HCT116 (cell line): ENCODE data around the gene C5AR2. TPM values are rescaled to one million over a fixed set of nuclear protein-coding genes. Genes with fewer than 3 reads are reported as not detected.
"Not testable (repeated sequence)": the region's sequence is repeated elsewhere in the genome, so short reads cannot be mapped to it uniquely, and the experiment has no call there.

ENCODE experiments used
- ATAC-seq: fragments of 200-7000 bp; cut with Tn5 transposase; 2 replicates; pipeline ENCODE4 v1.9.1; 2020; ENCODE audit warnings: mild to moderate bottlenecking, moderate library complexity
- BruUV-seq: library from RNA; stranded (reverse); fragments of 400-500 nt; replicated peaks from 2 replicates; lab custom pipeline; 2021; lab: Mats Ljungman, UMichigan
- CTCF ChIA-PET: fragments of 300-600 bp; sonication (Branson Sonifier 250); formaldehyde crosslinking; loops from one replicate; lab custom pipeline; 2021; ENCODE audit warnings: antibody characterized with exemption; lab: Charles Lee
- POLR2A ChIA-PET: fragments of 300-600, 350-600 bp; sonication (Branson Sonifier 250); formaldehyde crosslinking; loops from one replicate; lab custom pipeline; 2021; ENCODE audit warnings: antibody characterized with exemption; lab: Charles Lee
- RAD21 ChIA-PET, 2 experiments: fragments of 300-600 bp; sonication (Branson Sonifier 250); formaldehyde crosslinking; loops; one replicate each; lab custom pipeline; 2023; ENCODE audit warnings: low total read pairs in 2 of 2; ENCODE audit not compliant: uncharacterized antibody in 2 of 2, unreplicated experiment in 2 of 2, low non-redundant PET in 1 of 2; lab: Charles Lee
- DNase-seq: peaks from one replicate; pipeline ENCODE4 v3.0.0-alpha.2; 2010; ENCODE audit warnings: low read depth, low spot score
- H2AFZ ChIP-seq: fragments of 200-600 bp; shearing (Covaris generic), sonication (generic); 2 replicates; pipeline ENCODE4 v1.6.1; 2017; ENCODE audit warnings: low read depth, mixed run types, mixed read lengths, antibody characterized with exemption, low read length; ENCODE audit not compliant: poor library complexity, severe bottlenecking
- H3K27ac ChIP-seq: 2 replicates; pipeline ENCODE4 v1.5.1; 2012; ENCODE audit warnings: low read depth, low read length
- H3K27me3 ChIP-seq: fragments of 200-600 bp; sonication (generic); 2 replicates; pipeline ENCODE4 v1.6.1; 2016; ENCODE audit warnings: mixed run types, low read length, mixed read lengths; ENCODE audit not compliant: insufficient read depth
- H3K36me3 ChIP-seq, 2 experiments: fragments of 200-500 bp in 1 of 2; fragments of 200-600 bp in 1 of 2; sonication (Bioruptor generic) in 1 of 2; sonication (generic) in 1 of 2; 2 replicates each; pipeline versions ENCODE4 v1.5.1 to v1.6.1; 2014 to 2016; ENCODE audit warnings: low read length in 2 of 2, inconsistent platforms in 1 of 2, mixed read lengths in 1 of 2, mixed run types in 1 of 2; ENCODE audit not compliant: insufficient read depth in 2 of 2, control insufficient read depth in 1 of 2
- H3K4me1 ChIP-seq, 2 experiments: fragments of 200-600 bp in 1 of 2; sonication (generic) in 1 of 2; 2 replicates each; pipeline versions ENCODE4 v1.5.1 to v1.6.1; 2012 to 2017; ENCODE audit warnings: low read length in 2 of 2, inconsistent platforms in 1 of 2, mild to moderate bottlenecking in 1 of 2, mixed read lengths in 1 of 2, mixed run types in 1 of 2, moderate library complexity in 1 of 2; ENCODE audit not compliant: insufficient read depth in 2 of 2, control insufficient read depth in 1 of 2
- H3K4me2 ChIP-seq: fragments of 200-600 bp; sonication (generic); 2 replicates; pipeline ENCODE4 v1.6.1; 2017; ENCODE audit warnings: mixed run types, low read length, mixed read lengths
- H3K4me3 ChIP-seq, 2 experiments: fragments of 200-600 bp in 1 of 2; sonication (generic) in 1 of 2; replicated peaks in 1 of 2; 2 replicates each; pipeline ENCODE4 v1.5.1; 2011 to 2016; ENCODE audit warnings: low read length in 2 of 2, control low read depth in 1 of 2, low read depth in 1 of 2, mild to moderate bottlenecking in 1 of 2, mixed read lengths in 1 of 2, mixed run types in 1 of 2
- H3K79me2 ChIP-seq: fragments of 200-600 bp; sonication (generic); 2 replicates; pipeline ENCODE4 v1.6.1; 2017; ENCODE audit warnings: mild to moderate bottlenecking, mixed run types, low read length, moderate library complexity, mixed read lengths; ENCODE audit not compliant: insufficient read depth
- H3K9ac ChIP-seq: fragments of 200-600 bp; sonication (generic); 2 replicates; pipeline ENCODE4 v1.6.1; 2016; ENCODE audit warnings: low read length, mixed read lengths
- H3K9me2 ChIP-seq: fragments of 200-600 bp; sonication (generic), shearing (Covaris generic); 2 replicates; pipeline ENCODE4 v1.6.1; 2017; ENCODE audit warnings: mixed run types, mild to moderate bottlenecking, moderate library complexity; ENCODE audit not compliant: insufficient read depth
- H3K9me3 ChIP-seq, 2 experiments: fragments of 200-500 bp in 1 of 2; fragments of 200-600 bp in 1 of 2; sonication (Bioruptor generic) in 1 of 2; sonication (generic) in 1 of 2; 2 replicates each; pipeline ENCODE4 v1.6.1; 2014 to 2017; ENCODE audit warnings: low read length in 2 of 2, mixed read lengths in 2 of 2, inconsistent platforms in 1 of 2, low read depth in 1 of 2, mild to moderate bottlenecking in 1 of 2, mixed run types in 1 of 2, moderate library complexity in 1 of 2; ENCODE audit not compliant: control insufficient read depth in 1 of 2, insufficient read depth in 1 of 2
- H4K20me1 ChIP-seq: fragments of 200-600 bp; sonication (generic), shearing (Covaris generic); 2 replicates; pipeline ENCODE4 v1.6.1; 2017; ENCODE audit warnings: mixed run types, mild to moderate bottlenecking, moderate library complexity; ENCODE audit not compliant: insufficient read depth
- ATF3 ChIP-seq: IDR thresholded peaks from 2 replicates; pipeline ENCODE4 v1.6.1; 2012
- JUND ChIP-seq: IDR thresholded peaks from 2 replicates; pipeline ENCODE4 v1.6.1; 2012
- REST ChIP-seq: IDR thresholded peaks from 2 replicates; pipeline ENCODE4 v1.6.1; 2012; ENCODE audit warnings: low read depth
- SIN3A ChIP-seq: IDR thresholded peaks from 2 replicates; pipeline ENCODE4 v1.6.1; 2012; ENCODE audit warnings: low read depth
- ZNF274 ChIP-seq: fragments of 200-500 bp; sonication (Bioruptor generic); IDR thresholded peaks from 2 replicates; pipeline ENCODE4 v1.6.1; 2014; ENCODE audit warnings: mild to moderate bottlenecking, low read depth, low read length, inconsistent platforms
- intact Hi-C: fragments of 100-400 bp; cut with micrococcal nuclease; formaldehyde crosslinking; loops from 2 replicates; pipeline ENCODE4 v1.10.0; 2022
- total RNA-seq: library from RNA; stranded (reverse); gene quantifications from one replicate; pipeline ENCODE4 v1.2.1, GENCODE V29; 2021; ENCODE audit not compliant: unreplicated experiment
- TF ChIP-seq, protein P1 (sequence below): IDR thresholded peaks from 2 replicates; pipeline ENCODE4 v1.6.1; 2011; ENCODE audit warnings: mild to moderate bottlenecking, low read length, moderate library complexity; ENCODE audit not compliant: insufficient replicate concordance; ENCODE audit errors: extremely low read depth
- TF ChIP-seq, protein P2 (sequence below), 3 experiments: fragments of 200-600 bp in 1 of 3; sonication (generic) in 1 of 3; IDR thresholded peaks in 2 of 3; conservative IDR thresholded peaks in 1 of 3; 2 replicates each; pipeline ENCODE4 v1.5.1; 2012 to 2017; ENCODE audit warnings: low read depth in 2 of 3, low read length in 2 of 3, antibody characterized with exemption in 1 of 3, borderline replicate concordance in 1 of 3, control low read depth in 1 of 3, mild to moderate bottlenecking in 1 of 3, mixed read lengths in 1 of 3, mixed run types in 1 of 3, moderate library complexity in 1 of 3; ENCODE audit not compliant: insufficient read depth in 1 of 3

Gene C5AR2
- total RNA-seq, 1 experiment from 2014 or later = 0.12 TPM

DNA sequence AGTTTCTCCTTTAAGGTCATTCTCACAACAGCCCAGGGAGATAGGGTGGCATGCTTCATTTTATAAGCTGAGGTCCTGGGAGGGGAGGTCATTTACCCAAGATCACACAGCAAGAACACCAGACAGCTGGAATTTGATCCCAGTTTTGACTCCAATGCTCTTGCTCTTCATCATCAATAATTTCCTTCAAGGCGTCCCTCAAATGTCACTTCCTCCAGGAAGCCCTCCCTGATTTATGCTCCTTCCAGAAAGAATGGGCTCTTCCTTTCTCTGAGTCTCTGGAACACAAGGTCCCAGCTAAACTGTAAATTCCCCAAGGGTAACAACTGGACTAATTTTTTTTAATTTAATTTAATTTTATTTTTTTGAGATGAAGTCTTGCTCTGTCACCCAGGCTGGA, 12.4 kb downstream of the C5AR2 start:
- no peaks in the 10 kb centered on the region for H3K9me2 ChIP-seq
- TF ChIP-seq, protein P1, sequence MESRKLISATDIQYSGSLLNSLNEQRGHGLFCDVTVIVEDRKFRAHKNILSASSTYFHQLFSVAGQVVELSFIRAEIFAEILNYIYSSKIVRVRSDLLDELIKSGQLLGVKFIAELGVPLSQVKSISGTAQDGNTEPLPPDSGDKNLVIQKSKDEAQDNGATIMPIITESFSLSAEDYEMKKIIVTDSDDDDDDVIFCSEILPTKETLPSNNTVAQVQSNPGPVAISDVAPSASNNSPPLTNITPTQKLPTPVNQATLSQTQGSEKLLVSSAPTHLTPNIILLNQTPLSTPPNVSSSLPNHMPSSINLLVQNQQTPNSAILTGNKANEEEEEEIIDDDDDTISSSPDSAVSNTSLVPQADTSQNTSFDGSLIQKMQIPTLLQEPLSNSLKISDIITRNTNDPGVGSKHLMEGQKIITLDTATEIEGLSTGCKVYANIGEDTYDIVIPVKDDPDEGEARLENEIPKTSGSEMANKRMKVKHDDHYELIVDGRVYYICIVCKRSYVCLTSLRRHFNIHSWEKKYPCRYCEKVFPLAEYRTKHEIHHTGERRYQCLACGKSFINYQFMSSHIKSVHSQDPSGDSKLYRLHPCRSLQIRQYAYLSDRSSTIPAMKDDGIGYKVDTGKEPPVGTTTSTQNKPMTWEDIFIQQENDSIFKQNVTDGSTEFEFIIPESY = no peak
- TF ChIP-seq ZNF274 (no peak), REST (no peak), ATF3 (no peak), SIN3A (no peak), JUND (no peak)
- TF ChIP-seq, protein P2, sequence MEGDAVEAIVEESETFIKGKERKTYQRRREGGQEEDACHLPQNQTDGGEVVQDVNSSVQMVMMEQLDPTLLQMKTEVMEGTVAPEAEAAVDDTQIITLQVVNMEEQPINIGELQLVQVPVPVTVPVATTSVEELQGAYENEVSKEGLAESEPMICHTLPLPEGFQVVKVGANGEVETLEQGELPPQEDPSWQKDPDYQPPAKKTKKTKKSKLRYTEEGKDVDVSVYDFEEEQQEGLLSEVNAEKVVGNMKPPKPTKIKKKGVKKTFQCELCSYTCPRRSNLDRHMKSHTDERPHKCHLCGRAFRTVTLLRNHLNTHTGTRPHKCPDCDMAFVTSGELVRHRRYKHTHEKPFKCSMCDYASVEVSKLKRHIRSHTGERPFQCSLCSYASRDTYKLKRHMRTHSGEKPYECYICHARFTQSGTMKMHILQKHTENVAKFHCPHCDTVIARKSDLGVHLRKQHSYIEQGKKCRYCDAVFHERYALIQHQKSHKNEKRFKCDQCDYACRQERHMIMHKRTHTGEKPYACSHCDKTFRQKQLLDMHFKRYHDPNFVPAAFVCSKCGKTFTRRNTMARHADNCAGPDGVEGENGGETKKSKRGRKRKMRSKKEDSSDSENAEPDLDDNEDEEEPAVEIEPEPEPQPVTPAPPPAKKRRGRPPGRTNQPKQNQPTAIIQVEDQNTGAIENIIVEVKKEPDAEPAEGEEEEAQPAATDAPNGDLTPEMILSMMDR (IDR thresholded peaks at IDR 0.05 in 2 of 3, conservative IDR thresholded peaks at IDR 0.05 in 1 of 3; ENCODE audit: borderline replicate concordance in 1 of 3, insufficient read depth in 1 of 3, low read depth in 2 of 3, low read length in 2 of 3) = no peak
- no peak overlapping the region for H3K4me2 ChIP-seq
- no peak for DNase-seq
- intact Hi-C loops = no loop called here
- no peak overlapping the region for H3K4me3 ChIP-seq
- ChIA-PET CTCF (interaction anchor here (0.6 kb wide), 1 partner anchor 39 kb away, joined by 3 read pairs; no protein-coding TSS in a partner anchor), POLR2A (no interaction called here), RAD21 (no interaction called here)
- no peak overlapping the region for H3K27ac ChIP-seq
- H3K79me2 ChIP-seq = peaks cover 2% of the 10 kb centered on the region; the same call in 1 of the 2 replicates
- no peaks in the 10 kb centered on the region for H3K36me3 ChIP-seq
- peaks cover 3 to 6% of the 10 kb centered on the region in 2 experiments; a peak in 3 of 4 replicates for H3K4me1 ChIP-seq
- no peaks in the 10 kb centered on the region; a peak in 1 of 4 replicates for H3K9me3 ChIP-seq
- H2AFZ ChIP-seq = no peak overlapping the region
- no peak overlapping the region for H3K9ac ChIP-seq
- H3K27me3 ChIP-seq = no peaks in the 10 kb centered on the region
- BruUV-seq = no TSS peak
- H4K20me1 ChIP-seq = no peaks in the 10 kb centered on the region
- ATAC-seq = no peak

DNA sequence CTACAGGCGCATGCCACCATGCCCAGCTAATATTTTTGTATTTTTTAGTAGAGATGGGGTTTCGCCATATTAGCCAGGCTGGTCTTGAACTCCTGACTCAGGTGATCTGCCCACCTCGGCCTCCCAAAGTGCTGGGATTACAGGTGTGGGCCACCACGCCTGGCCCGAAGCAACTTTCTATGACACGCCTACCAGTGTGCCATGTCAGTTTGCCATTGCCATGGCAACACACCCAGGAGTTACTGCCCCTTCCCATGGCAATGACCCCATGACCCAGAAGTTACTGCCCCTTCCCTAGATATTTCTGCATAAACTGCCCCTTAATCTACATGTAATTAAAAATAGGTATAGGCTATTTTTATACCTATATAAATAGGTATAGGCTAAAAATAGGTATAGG, 14.0 kb downstream of the C5AR2 start:
- H4K20me1 ChIP-seq, H3K4me3 ChIP-seq, BruUV-seq, H3K27me3 ChIP-seq, H3K27ac ChIP-seq, H3K9ac ChIP-seq, RAD21 ChIA-PET, H3K4me2 ChIP-seq, DNase-seq, H3K9me2 ChIP-seq, intact Hi-C loops, H2AFZ ChIP-seq, CTCF ChIA-PET, H3K9me3 ChIP-seq, H3K36me3 ChIP-seq, ATAC-seq, POLR2A ChIA-PET: not testable (repeated sequence)
- H3K4me1 ChIP-seq = peaks cover 11 to 19% of the 10 kb centered on the region in 2 experiments; a peak in 3 of 4 replicates
- H3K79me2 ChIP-seq = peaks cover 18% of the 10 kb centered on the region
